Mucosa of rectum (tissue), 2 donors: ENCODE results near the gene EFHC1.

ENCODE experiments used
- H3K27ac ChIP-seq, 2 donors: one replicate each; pipeline ENCODE4 v1.7.0; 2013; ENCODE audit warnings: inconsistent platforms in 2 of 2, low read depth in 2 of 2, low read length in 2 of 2
- H3K27me3 ChIP-seq, 2 donors: one replicate each; pipeline ENCODE4 v1.7.0; 2013; ENCODE audit warnings: low read length in 2 of 2; ENCODE audit not compliant: control insufficient read depth in 2 of 2, insufficient read depth in 2 of 2
- H3K36me3 ChIP-seq, 2 donors: one replicate each; pipeline ENCODE4 v1.7.0; 2013; ENCODE audit warnings: low read length in 2 of 2; ENCODE audit not compliant: control insufficient read depth in 2 of 2, insufficient read depth in 2 of 2
- H3K4me1 ChIP-seq, 2 donors: one replicate each; pipeline ENCODE4 v1.7.0; 2013; ENCODE audit warnings: low read length in 2 of 2, mild to moderate bottlenecking in 1 of 2; ENCODE audit not compliant: control insufficient read depth in 2 of 2, insufficient read depth in 2 of 2
- H3K4me3 ChIP-seq, 2 donors: one replicate each; pipeline ENCODE4 v1.7.0; 2013; ENCODE audit warnings: low read length in 2 of 2
- H3K9ac ChIP-seq, 2 donors: one replicate each; pipeline ENCODE4 v1.7.0; 2013; ENCODE audit warnings: low read length in 2 of 2, low read depth in 1 of 2, mild to moderate bottlenecking in 1 of 2
- H3K9me3 ChIP-seq, 2 donors: one replicate each; pipeline ENCODE4 v1.7.0; 2013; ENCODE audit warnings: low read length in 2 of 2; ENCODE audit not compliant: control insufficient read depth in 2 of 2
- donor health status: healthy.
- donor health status: Normal muscosa, but diverticular disease.

The EFHC1 gene

DNA sequence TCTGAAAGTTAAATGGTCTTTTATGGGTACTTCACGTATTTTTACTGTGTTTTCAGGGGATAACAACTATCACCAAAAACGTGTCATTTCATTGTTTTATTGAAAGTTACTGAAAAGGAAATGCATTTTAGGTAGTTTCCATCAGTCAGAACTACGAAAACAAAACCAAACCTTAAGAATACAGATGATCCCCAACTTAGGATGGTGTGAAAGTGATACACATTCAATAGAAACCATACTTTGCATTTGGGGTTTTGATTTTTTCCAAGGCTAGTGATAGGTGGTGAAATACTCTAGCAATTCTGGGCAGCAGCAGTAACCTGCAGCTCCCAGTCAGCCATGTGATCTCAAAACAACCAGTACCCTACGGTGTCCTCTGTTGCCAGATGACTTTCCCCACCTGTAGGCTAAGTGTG, 25.9 kb upstream of the EFHC1 start:
- Histone ChIP-seq H3K27me3 (no peaks in the 10 kb centered on the region), H3K36me3 (no peaks in the 10 kb centered on the region), H3K4me1 (peaks cover 11 to 28% of the 10 kb centered on the region in 2 donors), H3K9me3 (no peaks in the 10 kb centered on the region), H3K4me3 (no peak overlapping the region), H3K27ac (no peak overlapping the region), H3K9ac (no peak overlapping the region)

DNA sequence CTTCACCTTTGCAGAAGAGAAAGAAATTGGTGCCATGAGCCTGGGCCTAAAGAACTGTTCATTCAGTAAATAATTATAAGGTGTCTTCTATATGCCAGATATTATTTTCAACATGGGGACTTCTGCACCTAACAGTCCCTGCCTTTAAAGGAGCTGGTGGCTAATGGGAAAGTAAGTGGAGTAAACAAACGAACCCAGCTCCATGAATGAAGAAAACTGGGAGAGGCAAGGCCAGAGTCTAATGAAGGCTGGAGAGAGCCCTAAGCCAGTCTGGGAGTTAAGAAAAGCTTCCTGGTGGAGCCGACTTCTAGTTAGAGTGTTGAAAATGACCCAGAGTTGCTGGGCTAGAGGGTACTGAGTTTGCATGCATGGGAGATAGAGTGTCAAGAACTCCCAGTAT, 24.2 kb upstream of the EFHC1 start:
- Histone ChIP-seq H3K9me3 (no peaks in the 10 kb centered on the region), H3K27me3 (no peaks in the 10 kb centered on the region), H3K27ac (no peak overlapping the region), H3K9ac (no peak overlapping the region), H3K4me1 (peaks cover 14 to 25% of the 10 kb centered on the region in 2 donors), H3K4me3 (no peak overlapping the region), H3K36me3 (no peaks in the 10 kb centered on the region)

DNA sequence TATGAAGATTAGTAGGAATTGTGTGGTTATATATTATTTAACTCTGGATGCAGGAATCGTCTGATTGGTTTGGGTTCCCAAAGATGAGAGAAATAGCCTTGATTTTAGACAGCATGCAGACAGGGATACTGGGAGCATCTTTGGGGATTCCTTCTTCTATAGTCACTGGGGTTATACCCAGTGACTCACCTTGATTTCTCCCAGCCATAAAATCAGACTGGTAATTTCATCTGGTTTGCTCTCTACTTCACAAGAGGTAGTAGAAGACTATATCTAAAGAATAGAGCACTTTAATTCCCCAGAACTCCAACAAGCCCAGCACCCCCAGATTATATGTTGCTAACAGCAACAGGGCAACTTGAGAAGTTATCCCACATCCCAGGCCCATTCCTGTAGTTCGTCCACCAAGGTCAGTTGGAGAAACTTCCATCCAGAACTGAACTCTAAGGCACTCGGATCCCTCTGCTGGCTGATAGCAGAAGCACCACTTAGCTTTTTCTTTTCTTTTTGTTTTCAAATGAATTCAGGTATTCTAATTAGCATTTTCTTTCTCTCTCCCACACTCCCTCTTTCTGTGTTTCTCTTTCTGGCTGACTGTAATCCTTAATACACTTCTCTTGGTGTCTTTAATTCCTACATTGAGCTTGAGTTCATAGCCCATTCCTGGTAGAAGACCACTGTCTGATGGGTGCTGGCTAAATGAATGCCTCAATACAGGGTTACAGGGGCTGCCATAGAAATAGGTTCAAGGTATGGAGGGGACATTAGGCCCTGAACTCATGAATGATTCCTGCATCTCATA, 20.4 kb upstream of the EFHC1 start:
- Histone ChIP-seq H3K4me3 (no peak overlapping the region), H3K27me3 (no peaks in the 10 kb centered on the region), H3K27ac (peak overlapping the region; percentile 52 to 68), H3K9me3 (no peaks in the 10 kb centered on the region), H3K4me1 (peaks cover 26 to 35% of the 10 kb centered on the region in 2 donors), H3K9ac (peak overlapping the region; percentile 9 to 36), H3K36me3 (peaks cover 14 to 20% of the 10 kb centered on the region in 2 donors)

DNA sequence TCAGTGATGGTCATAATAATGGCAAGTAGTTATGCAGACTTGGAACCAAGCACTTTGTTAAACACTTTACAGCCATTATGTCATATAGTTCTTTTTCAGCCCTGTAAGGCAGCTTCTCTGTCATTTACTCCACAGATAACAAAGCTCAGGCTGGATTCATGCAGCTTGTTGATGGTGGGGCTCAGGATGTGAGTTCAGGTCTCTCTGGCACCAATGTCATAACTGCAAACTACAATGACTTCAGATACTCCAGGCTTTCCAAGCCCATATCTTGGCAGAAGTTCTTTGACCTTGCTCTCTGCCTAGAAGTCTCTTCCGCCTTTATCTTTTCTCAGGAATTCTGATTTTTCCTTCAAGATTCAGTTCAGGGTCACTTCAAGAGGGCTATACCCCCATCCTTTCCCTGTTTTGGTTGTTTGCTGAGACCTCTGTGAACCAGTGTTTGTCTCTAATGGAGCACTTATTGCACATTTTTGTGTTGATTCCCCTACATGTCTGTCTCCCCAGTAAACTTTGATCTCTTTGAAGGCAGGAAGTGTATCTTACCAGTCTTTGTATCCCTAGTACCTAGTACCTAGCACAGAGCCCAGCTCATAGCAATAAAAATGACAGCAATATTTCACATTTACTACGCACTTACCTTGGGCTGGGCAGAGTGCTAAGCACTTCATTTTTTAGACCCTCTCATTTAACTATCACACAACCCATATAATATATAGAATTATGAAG, 19.7 kb upstream of the EFHC1 start:
- Histone ChIP-seq H3K9ac (peak overlapping the region; percentile 9 to 36), H3K27me3 (no peaks in the 10 kb centered on the region), H3K27ac (peak overlapping the region; percentile 52 to 68), H3K9me3 (no peaks in the 10 kb centered on the region), H3K4me1 (peaks cover 26 to 34% of the 10 kb centered on the region in 2 donors), H3K36me3 (peaks cover 20 to 27% of the 10 kb centered on the region in 2 donors), H3K4me3 (no peak overlapping the region)

DNA sequence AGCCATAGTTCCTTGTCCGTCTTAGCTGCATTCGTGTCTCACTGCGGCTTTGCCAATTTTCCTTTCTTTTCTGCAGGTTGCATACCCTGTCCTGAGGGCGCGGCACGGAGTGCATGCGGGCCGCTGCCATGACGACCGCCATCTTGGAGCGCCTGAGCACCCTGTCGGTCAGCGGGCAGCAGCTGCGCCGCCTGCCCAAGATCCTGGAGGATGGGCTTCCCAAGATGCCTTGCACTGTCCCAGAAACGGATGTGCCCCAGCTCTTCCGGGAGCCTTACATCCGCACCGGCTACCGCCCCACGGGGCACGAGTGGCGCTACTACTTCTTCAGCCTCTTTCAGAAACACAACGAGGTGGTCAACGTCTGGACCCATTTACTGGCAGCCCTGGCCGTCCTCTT, 17.1 kb upstream of the EFHC1 start:
- no peaks in the 10 kb centered on the region for H3K27me3 ChIP-seq
- H3K36me3 ChIP-seq, result peaks cover 22 to 28% of the 10 kb centered on the region in 2 donors
- H3K9me3 ChIP-seq, result no peaks in the 10 kb centered on the region
- no peak overlapping the region for H3K4me3 ChIP-seq
- peak overlapping the region; percentile 77 to 83 for H3K27ac ChIP-seq
- H3K4me1 ChIP-seq, result peaks cover 26% of the 10 kb centered on the region in 2 donors
- H3K9ac ChIP-seq, result no peak overlapping the region

DNA sequence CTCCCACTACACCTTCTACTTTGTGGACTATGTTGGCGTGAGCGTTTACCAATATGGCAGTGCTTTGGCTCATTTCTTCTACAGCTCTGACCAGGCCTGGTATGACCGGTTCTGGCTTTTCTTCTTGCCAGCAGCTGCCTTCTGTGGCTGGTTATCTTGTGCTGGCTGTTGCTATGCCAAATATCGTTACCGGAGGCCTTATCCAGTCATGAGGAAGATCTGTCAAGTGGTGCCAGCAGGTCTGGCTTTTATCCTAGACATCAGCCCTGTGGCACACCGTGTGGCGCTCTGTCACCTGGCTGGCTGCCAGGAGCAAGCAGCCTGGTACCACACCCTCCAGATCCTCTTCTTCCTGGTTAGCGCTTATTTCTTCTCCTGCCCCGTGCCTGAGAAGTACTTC, 16.5 kb upstream of the EFHC1 start:
- Histone ChIP-seq H3K27ac (peak overlapping the region; percentile 77 to 83), H3K9ac (peak overlapping the region in 1 of 2 donors; percentile 5)

DNA sequence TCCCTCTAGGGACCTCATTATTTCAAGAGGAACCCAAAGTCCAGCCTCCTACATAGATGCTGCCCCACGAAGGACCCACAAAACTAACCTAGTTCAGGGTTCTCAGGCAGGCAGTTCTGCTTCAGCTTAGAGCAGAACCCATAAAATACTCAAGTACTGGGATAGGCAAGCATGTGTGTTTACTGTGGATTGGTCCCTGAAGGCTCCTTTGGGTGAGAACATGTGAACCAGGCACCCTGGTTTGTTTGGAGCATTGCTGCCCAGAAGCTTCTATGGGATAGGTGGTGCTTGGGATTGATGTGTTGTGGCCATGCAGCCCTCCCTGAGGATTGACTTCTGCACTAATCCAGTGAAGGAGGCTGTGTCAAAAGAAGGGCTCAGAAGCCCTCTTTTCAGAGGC, 14.9 kb upstream of the EFHC1 start:
- H3K4me3 ChIP-seq, result no peak overlapping the region
- no peaks in the 10 kb centered on the region for H3K9me3 ChIP-seq
- peaks cover 27 to 28% of the 10 kb centered on the region in 2 donors for H3K36me3 ChIP-seq
- H3K4me1 ChIP-seq, result peaks cover 16 to 22% of the 10 kb centered on the region in 2 donors
- no peak overlapping the region for H3K9ac ChIP-seq
- H3K27ac ChIP-seq, result no peak overlapping the region
- H3K27me3 ChIP-seq, result no peaks in the 10 kb centered on the region

More for the DNA sequence above, 16.5 kb upstream of the EFHC1 start:
- Histone ChIP-seq H3K36me3 (peaks cover 25 to 28% of the 10 kb centered on the region in 2 donors), H3K27me3 (no peaks in the 10 kb centered on the region), H3K4me3 (no peak overlapping the region), H3K4me1 (peaks cover 26% of the 10 kb centered on the region in 2 donors), H3K9me3 (no peaks in the 10 kb centered on the region)

DNA sequence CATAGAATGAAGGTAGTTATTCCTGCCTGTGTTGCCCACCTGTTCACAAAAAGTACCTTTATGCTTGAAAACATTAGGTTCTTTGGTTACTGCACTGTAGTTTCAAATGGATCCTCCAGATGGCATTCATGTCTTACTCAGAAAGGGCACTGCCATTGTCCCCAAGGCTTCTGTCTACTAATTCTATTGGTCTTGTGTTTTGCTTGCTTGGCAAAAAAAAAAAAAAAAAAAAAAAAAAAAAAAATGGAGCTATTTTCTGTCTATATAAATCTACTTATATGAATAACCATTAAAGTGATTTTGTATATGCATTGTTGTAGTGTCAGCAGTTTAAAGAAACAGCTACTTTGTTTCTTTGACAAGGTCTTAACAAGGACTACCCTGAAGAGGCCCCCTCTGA, 12.7 kb upstream of the EFHC1 start:
- Histone ChIP-seq H3K27ac (no peak overlapping the region), H3K9ac (no peak overlapping the region), H3K9me3 (no peaks in the 10 kb centered on the region), H3K4me1 (peaks cover 12 to 13% of the 10 kb centered on the region in 2 donors), H3K4me3 (no peak overlapping the region), H3K36me3 (peaks cover 27% of the 10 kb centered on the region in 2 donors), H3K27me3 (no peaks in the 10 kb centered on the region)

DNA sequence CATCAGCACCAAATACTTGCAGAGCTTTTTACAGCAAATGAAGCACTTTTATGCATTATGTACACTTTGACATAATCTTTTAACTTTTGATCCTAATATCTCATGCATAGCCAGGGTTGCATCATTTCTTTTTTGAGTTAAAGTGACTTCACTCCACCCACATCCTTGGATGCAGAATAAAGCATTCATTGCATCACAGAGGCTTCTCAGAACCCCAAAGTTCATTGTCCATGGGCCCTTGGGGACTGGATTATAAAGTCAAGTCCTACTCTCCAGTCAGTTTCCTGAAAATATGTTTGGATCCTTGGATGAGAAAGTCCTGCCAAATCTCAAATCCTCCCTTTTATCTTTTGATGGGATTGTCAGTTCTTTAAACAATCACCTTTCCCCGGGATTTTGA, 10.6 kb upstream of the EFHC1 start:
- Histone ChIP-seq H3K36me3 (peaks cover 9 to 14% of the 10 kb centered on the region in 2 donors), H3K4me3 (no peak overlapping the region), H3K9me3 (no peaks in the 10 kb centered on the region), H3K9ac (no peak overlapping the region), H3K27ac (no peak overlapping the region), H3K4me1 (peaks cover 0 to 2% of the 10 kb centered on the region in 2 donors), H3K27me3 (no peaks in the 10 kb centered on the region)

DNA sequence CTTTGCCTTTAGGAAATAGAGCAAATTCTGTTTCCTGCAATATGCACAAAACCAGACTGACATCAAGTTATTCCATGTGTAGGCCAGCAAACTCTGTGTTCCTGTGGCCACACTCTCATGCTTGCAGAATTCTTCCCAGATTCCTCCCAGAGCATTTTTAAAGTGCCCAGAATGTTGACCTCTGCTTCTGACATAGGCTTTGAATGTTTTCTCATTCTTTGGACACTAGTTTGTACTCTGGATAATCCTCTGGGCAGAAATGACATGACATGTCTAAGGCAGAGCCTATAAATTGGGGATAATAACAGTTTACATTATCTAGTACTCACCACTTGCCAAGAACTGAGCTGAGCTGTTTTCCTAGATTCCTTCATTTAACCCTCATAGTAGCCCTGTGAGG, 9.2 kb upstream of the EFHC1 start:
- no peaks in the 10 kb centered on the region for H3K9me3 ChIP-seq
- H3K9ac ChIP-seq, result no peak overlapping the region
- no peaks in the 10 kb centered on the region for H3K27me3 ChIP-seq
- H3K4me3 ChIP-seq, result no peak overlapping the region
- H3K27ac ChIP-seq, result no peak overlapping the region
- peaks cover 0 to 5% of the 10 kb centered on the region in 2 donors for H3K36me3 ChIP-seq
- H3K4me1 ChIP-seq, result peaks cover 0 to 2% of the 10 kb centered on the region in 2 donors
